HepG2 (cell line): ENCODE measurements around the gene TSSK3. TPM values are rescaled to one million over a fixed set of nuclear protein-coding genes. Genes with fewer than 3 reads are reported as not detected.

Experiments used
- ATF7-NPFF ChIP-seq: sonication (generic); formaldehyde crosslinking; IDR thresholded peaks from 2 replicates; pipeline ENCODE4 v1.8.1; 2023; ENCODE audit warnings: mild to moderate bottlenecking, low read depth, missing genetic modification reagents, moderate library complexity
- CTCF ChIP-seq: sonication (generic); formaldehyde crosslinking; IDR thresholded peaks from 2 replicates; pipeline ENCODE4 v1.5.0; 2020; ENCODE audit warnings: mild to moderate bottlenecking, missing genetic modification reagents, moderate library complexity
- ELF1 ChIP-seq: sonication (generic); formaldehyde crosslinking; IDR thresholded peaks from 2 replicates; pipeline ENCODE4 v1.4.0; 2020; ENCODE audit warnings: missing genetic modification reagents
- NFATC3 ChIP-seq: sonication (generic); formaldehyde crosslinking; IDR thresholded peaks from 2 replicates; pipeline ENCODE4 v1.5.1; 2020; ENCODE audit warnings: mild to moderate bottlenecking, missing genetic modification reagents
- SMYD3 ChIP-seq: sonication (generic); formaldehyde crosslinking; IDR thresholded peaks from 2 replicates; pipeline ENCODE4 v1.8.1; 2023; ENCODE audit warnings: mild to moderate bottlenecking, missing genetic modification reagents
- SSRP1 ChIP-seq: IDR thresholded peaks from 2 replicates; pipeline ENCODE4 v1.6.1; 2016; ENCODE audit warnings: control low read depth
- STAT6 ChIP-seq: sonication (generic); formaldehyde crosslinking; IDR thresholded peaks from 2 replicates; pipeline ENCODE4 v1.4.0; 2020; ENCODE audit warnings: missing genetic modification reagents, mild to moderate bottlenecking, borderline replicate concordance
- XBP1 ChIP-seq: sonication (generic); formaldehyde crosslinking; IDR thresholded peaks from 2 replicates; pipeline ENCODE4 v1.5.0; 2020; ENCODE audit warnings: missing genetic modification reagents
- ZBTB1 ChIP-seq: sonication (generic); formaldehyde crosslinking; IDR thresholded peaks from 2 replicates; pipeline ENCODE4 v1.4.0; 2020; ENCODE audit warnings: missing genetic modification reagents, borderline replicate concordance
- ZBTB26 ChIP-seq: IDR thresholded peaks from 2 replicates; pipeline ENCODE4 v1.6.1; 2016; ENCODE audit warnings: missing compliant biosample characterization, missing genetic modification reagents, borderline replicate concordance
- ZNF12 ChIP-seq: sonication (generic); formaldehyde crosslinking; IDR thresholded peaks from 2 replicates; pipeline ENCODE4 v1.5.0; 2020; ENCODE audit warnings: missing genetic modification reagents
- ZNF180 ChIP-seq: sonication (generic); formaldehyde crosslinking; IDR thresholded peaks from 2 replicates; pipeline ENCODE4 v1.4.0; 2020; ENCODE audit warnings: low read depth, missing genetic modification reagents, borderline replicate concordance
- ZNF557 ChIP-seq: sonication (generic); formaldehyde crosslinking; IDR thresholded peaks from 2 replicates; pipeline ENCODE4 v1.4.0; 2020; ENCODE audit warnings: missing genetic modification reagents
- ZNF737 ChIP-seq: sonication (generic); formaldehyde crosslinking; IDR thresholded peaks from 2 replicates; pipeline ENCODE4 v1.5.0; 2020; ENCODE audit warnings: missing genetic modification reagents, mild to moderate bottlenecking, borderline replicate concordance
- ZSCAN20 ChIP-seq: sonication (generic); formaldehyde crosslinking; IDR thresholded peaks from 2 replicates; pipeline ENCODE4 v1.4.0; 2020; ENCODE audit warnings: missing genetic modification reagents, mild to moderate bottlenecking, borderline replicate concordance
- polyA plus RNA-seq, 8 experiments: library from polyadenylated mRNA; depleted of rRNA in 3 of 8; stranded (reverse) in 7 of 8; unstranded in 1 of 8; fragments of >200 nt; fragmentation: Illumina TruSeq in 4 of 8; extraction: Trizol in 4 of 8; gene quantifications; 2 replicates each; pipeline versions ENCODE4 v1.2.1 to v1.2.3, GENCODE V29; 2011 to 2016; ENCODE audit warnings: low read depth in 4 of 8, missing spikeins in 1 of 8, mixed read lengths in 1 of 8; ENCODE audit not compliant: insufficient read depth in 1 of 8
- total RNA-seq, 5 experiments: library from RNA; depleted of rRNA; stranded (reverse); fragments of >200 nt; fragmentation: Illumina TruSeq; extraction: Trizol; gene quantifications; 2 replicates each; pipeline ENCODE4 v1.2.3, GENCODE V29; 2016; ENCODE audit warnings: low read depth in 1 of 5
- TF ChIP-seq, protein P1 (sequence below): sonication (generic); formaldehyde crosslinking; IDR thresholded peaks from 2 replicates; pipeline ENCODE4 v1.4.0; 2020; ENCODE audit warnings: missing genetic modification reagents
- TF ChIP-seq, protein P2 (sequence below): IDR thresholded peaks from 2 replicates; pipeline ENCODE4 v1.6.1; 2016; ENCODE audit warnings: low read depth, missing genetic modification reagents, missing compliant biosample characterization

The TSSK3 gene
- total and polyA plus RNA-seq, 2 of the 13 experiments (the other 11 are each of a cell fraction or from before 2014, with no cell fraction given), result 1.0 to 1.1 TPM

DNA sequence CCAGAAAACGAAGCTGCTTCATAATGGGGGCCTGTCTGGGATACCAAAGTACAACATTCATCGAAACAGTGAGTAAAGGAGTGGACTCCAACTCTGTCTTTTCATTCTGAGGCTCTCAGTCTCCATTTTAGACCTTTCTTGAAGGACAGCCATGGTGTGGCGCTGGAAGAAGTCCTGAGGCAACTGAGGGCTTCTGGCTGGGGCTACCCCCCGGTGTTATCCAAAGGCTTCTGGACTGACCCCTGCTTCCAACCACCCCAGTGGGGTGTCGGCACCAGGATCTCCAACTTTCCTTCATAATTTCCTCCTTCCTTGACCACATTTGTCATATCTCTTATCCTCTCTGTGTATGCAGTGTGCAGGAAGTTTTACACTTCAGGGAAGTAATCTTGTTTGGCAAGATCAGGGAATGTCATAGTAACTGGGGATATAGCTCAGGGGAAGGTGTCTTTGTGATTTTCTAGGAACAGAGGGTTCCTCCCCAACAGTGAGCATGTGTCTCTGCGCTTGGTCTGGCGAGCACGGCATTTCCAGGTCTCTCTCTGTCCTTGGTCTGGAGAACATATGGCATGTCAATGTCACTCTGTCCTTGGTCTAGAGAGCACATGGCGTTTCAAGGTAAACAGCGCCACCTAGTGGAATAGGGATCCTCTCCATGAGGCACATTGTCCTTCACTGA is 51.3 kb downstream of the TSSK3 start (continued):
- peak; percentile 96 for TF ChIP-seq CTCF (CRISPR knock-in tag)
- TF ChIP-seq ATF7-NPFF (CRISPR knock-in tag), result no peak
- no peak for TF ChIP-seq XBP1 (CRISPR knock-in tag)
- TF ChIP-seq, protein P1, sequence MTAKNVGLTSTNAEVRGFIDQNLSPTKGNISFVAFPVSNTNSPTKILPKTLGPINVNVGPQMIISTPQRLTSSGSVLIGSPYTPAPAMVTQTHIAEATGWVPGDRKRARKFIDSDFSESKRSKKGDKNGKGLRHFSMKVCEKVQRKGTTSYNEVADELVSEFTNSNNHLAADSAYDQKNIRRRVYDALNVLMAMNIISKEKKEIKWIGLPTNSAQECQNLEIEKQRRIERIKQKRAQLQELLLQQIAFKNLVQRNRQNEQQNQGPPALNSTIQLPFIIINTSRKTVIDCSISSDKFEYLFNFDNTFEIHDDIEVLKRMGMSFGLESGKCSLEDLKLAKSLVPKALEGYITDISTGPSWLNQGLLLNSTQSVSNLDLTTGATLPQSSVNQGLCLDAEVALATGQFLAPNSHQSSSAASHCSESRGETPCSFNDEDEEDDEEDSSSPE (CRISPR knock-in tag), result no peak
- TF ChIP-seq, protein P2, sequence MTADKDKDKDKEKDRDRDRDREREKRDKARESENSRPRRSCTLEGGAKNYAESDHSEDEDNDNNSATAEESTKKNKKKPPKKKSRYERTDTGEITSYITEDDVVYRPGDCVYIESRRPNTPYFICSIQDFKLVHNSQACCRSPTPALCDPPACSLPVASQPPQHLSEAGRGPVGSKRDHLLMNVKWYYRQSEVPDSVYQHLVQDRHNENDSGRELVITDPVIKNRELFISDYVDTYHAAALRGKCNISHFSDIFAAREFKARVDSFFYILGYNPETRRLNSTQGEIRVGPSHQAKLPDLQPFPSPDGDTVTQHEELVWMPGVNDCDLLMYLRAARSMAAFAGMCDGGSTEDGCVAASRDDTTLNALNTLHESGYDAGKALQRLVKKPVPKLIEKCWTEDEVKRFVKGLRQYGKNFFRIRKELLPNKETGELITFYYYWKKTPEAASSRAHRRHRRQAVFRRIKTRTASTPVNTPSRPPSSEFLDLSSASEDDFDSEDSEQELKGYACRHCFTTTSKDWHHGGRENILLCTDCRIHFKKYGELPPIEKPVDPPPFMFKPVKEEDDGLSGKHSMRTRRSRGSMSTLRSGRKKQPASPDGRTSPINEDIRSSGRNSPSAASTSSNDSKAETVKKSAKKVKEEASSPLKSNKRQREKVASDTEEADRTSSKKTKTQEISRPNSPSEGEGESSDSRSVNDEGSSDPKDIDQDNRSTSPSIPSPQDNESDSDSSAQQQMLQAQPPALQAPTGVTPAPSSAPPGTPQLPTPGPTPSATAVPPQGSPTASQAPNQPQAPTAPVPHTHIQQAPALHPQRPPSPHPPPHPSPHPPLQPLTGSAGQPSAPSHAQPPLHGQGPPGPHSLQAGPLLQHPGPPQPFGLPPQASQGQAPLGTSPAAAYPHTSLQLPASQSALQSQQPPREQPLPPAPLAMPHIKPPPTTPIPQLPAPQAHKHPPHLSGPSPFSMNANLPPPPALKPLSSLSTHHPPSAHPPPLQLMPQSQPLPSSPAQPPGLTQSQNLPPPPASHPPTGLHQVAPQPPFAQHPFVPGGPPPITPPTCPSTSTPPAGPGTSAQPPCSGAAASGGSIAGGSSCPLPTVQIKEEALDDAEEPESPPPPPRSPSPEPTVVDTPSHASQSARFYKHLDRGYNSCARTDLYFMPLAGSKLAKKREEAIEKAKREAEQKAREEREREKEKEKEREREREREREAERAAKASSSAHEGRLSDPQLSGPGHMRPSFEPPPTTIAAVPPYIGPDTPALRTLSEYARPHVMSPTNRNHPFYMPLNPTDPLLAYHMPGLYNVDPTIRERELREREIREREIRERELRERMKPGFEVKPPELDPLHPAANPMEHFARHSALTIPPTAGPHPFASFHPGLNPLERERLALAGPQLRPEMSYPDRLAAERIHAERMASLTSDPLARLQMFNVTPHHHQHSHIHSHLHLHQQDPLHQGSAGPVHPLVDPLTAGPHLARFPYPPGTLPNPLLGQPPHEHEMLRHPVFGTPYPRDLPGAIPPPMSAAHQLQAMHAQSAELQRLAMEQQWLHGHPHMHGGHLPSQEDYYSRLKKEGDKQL (CRISPR knock-in tag), result no peak
- no peak for TF ChIP-seq STAT6 (CRISPR knock-in tag)
- TF ChIP-seq ZBTB1 (CRISPR knock-in tag), result no peak
- no peak for TF ChIP-seq SMYD3 (CRISPR knock-in tag)
- TF ChIP-seq NFATC3, result no peak
- TF ChIP-seq ZNF737 (CRISPR knock-in tag), result no peak
- TF ChIP-seq ZNF12 (CRISPR knock-in tag), result no peak
- TF ChIP-seq ZBTB26, result peak; percentile 66; the same call in 1 of the 2 replicates
- TF ChIP-seq ZSCAN20 (CRISPR knock-in tag), result no peak
- no peak for TF ChIP-seq SSRP1 (CRISPR knock-in tag)
- TF ChIP-seq ELF1, result no peak
- no peak for TF ChIP-seq ZNF180 (CRISPR knock-in tag)
- no peak for TF ChIP-seq ZNF557 (CRISPR knock-in tag)
